GM12891 (cell line): ENCODE data around the gene ST6GAL1.

Experiments
- POLR2A ChIP-seq: IDR thresholded peaks from 2 replicates; pipeline ENCODE4 v1.6.1; 2011; ENCODE audit warnings: low read depth, low read length, control low read depth
- POLR2AphosphoS5 ChIP-seq: IDR thresholded peaks from 2 replicates; pipeline ENCODE4 v1.6.1; 2011; ENCODE audit warnings: low read depth, low read length, control low read depth

DNA sequence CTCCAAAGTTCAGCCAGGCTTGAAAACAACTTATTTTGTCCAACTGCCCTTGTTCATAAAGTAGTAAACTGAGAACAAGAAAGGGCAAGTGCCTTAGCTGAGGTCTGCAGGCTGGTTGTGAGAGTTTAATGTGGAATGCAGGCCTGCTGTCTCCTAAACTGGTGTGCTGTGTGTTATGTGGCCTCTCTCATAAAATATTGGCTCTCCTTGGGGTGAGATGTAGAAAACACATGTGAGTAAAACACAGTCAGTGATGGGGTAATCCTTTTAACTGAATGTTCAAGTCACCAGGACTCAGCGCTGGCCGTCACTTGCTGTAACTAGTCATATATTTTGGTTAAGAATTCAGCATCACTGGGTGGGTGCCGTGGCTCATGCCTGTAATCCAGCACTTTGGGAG lies 7.1 kb upstream of the ST6GAL1 start:
- no peak for TF ChIP-seq POLR2A
- no peak for TF ChIP-seq POLR2AphosphoS5
